OCI-LY3 (cell line): ENCODE measurements around the gene ARHGAP10.

ENCODE experiments used
- H2AFZ ChIP-seq: fragments of 200-600, 300-600 bp; shearing (Covaris generic); 2 replicates; pipeline ENCODE4 v1.6.0; 2014; ENCODE audit warnings: antibody characterized with exemption, low read depth, low read length
- H3K27ac ChIP-seq: fragments of 200-600, 300-600 bp; sonication (generic); 2 replicates; pipeline ENCODE4 v1.5.1; 2014; ENCODE audit warnings: mild to moderate bottlenecking, low read length, moderate library complexity, mixed read lengths
- H3K27me3 ChIP-seq: fragments of 200-600, 300-600 bp; sonication (generic); 2 replicates; pipeline ENCODE4 v1.6.1; 2014; ENCODE audit warnings: low read depth, low read length, mixed read lengths
- H3K36me3 ChIP-seq: fragments of 200-600, 300-600 bp; sonication (generic); replicated peaks from 2 replicates; pipeline ENCODE3; 2014; ENCODE audit warnings: low read depth, low read length, mixed read lengths
- H3K4me1 ChIP-seq: fragments of 300-600, 200-600 bp; sonication (generic); 2 replicates; pipeline ENCODE4 v1.6.1; 2014; ENCODE audit warnings: low read length, mixed read lengths
- H3K4me2 ChIP-seq: fragments of 200-600, 300-600 bp; sonication (generic); 2 replicates; pipeline ENCODE4 v1.6.1; 2014; ENCODE audit warnings: low read length, mixed read lengths
- H3K4me3 ChIP-seq: fragments of 300-600, 200-600 bp; sonication (generic); 2 replicates; pipeline ENCODE4 v1.5.1; 2014; ENCODE audit warnings: antibody characterized with exemption, mild to moderate bottlenecking, low read length, moderate library complexity
- H3K79me2 ChIP-seq: fragments of 300-600, 200-600 bp; shearing (Covaris generic); 2 replicates; pipeline ENCODE4 v1.6.1; 2014; ENCODE audit warnings: mild to moderate bottlenecking, low read length, mixed read lengths
- H3K9ac ChIP-seq: fragments of 300-600, 200-600 bp; shearing (Covaris generic); 2 replicates; pipeline ENCODE4 v1.6.0; 2014; ENCODE audit warnings: mild to moderate bottlenecking, low read length, moderate library complexity
- H3K9me3 ChIP-seq: fragments of 200-600, 300-600 bp; shearing (Covaris generic); 2 replicates; pipeline ENCODE4 v1.6.1; 2014; ENCODE audit warnings: low read length, mixed read lengths; ENCODE audit not compliant: insufficient read depth
- H4K20me1 ChIP-seq: fragments of 200-600, 300-600 bp; sonication (generic); 2 replicates; pipeline ENCODE4 v1.6.1; 2016; ENCODE audit warnings: low read length, mixed read lengths; ENCODE audit not compliant: insufficient read depth
- CTCF ChIP-seq: fragments of 200-600, 300-600 bp; sonication (generic); IDR thresholded peaks from 2 replicates; pipeline ENCODE4 v1.5.1; 2014; ENCODE audit warnings: antibody characterized with exemption, low read length, low read depth
- EZH2phosphoT487 ChIP-seq: fragments of 200-600 bp; shearing (Covaris generic); IDR thresholded peaks from 2 replicates; pipeline ENCODE4 v1.6.1; 2018; ENCODE audit warnings: antibody characterized with exemption, mixed run types, low read depth

Gene ARHGAP10

GRCh38 chr4:148092316-148093014 lies 360.6 kb downstream of the ARHGAP10 start:
- TF ChIP-seq CTCF (no peak), EZH2phosphoT487 (no peak)
- H3K79me2 ChIP-seq: no peaks in the 10 kb centered on the region
- H3K4me3 ChIP-seq: no peak overlapping the region
- H3K27ac ChIP-seq: no peak overlapping the region
- no peaks in the 10 kb centered on the region for H3K27me3 ChIP-seq
- no peaks in the 10 kb centered on the region for H3K36me3 ChIP-seq
- no peak overlapping the region for H2AFZ ChIP-seq
- H3K4me1 ChIP-seq: no peaks in the 10 kb centered on the region
- no peaks in the 10 kb centered on the region for H3K9me3 ChIP-seq
- H3K4me2 ChIP-seq: no peak overlapping the region
- H4K20me1 ChIP-seq: no peaks in the 10 kb centered on the region
- no peak overlapping the region for H3K9ac ChIP-seq

GRCh38 chr4:148093065-148093464 lies 361.2 kb downstream of the ARHGAP10 start:
- Histone ChIP-seq H3K4me3 (no peak overlapping the region), H4K20me1 (no peaks in the 10 kb centered on the region), H3K27me3 (no peaks in the 10 kb centered on the region), H3K4me1 (no peaks in the 10 kb centered on the region), H3K79me2 (no peaks in the 10 kb centered on the region), H3K4me2 (no peak overlapping the region), H3K9me3 (no peaks in the 10 kb centered on the region), H3K9ac (no peak overlapping the region), H2AFZ (no peak overlapping the region), H3K36me3 (no peaks in the 10 kb centered on the region), H3K27ac (no peak overlapping the region)
- TF ChIP-seq EZH2phosphoT487 (no peak), CTCF (no peak)

GRCh38 chr4:148094149-148094548 lies 362.3 kb downstream of the ARHGAP10 start:
- H3K9ac ChIP-seq: no peak overlapping the region
- TF ChIP-seq EZH2phosphoT487: no peak
- no peak for TF ChIP-seq CTCF
- no peaks in the 10 kb centered on the region for H4K20me1 ChIP-seq
- H3K4me3 ChIP-seq: no peak overlapping the region
- no peaks in the 10 kb centered on the region for H3K36me3 ChIP-seq
- H2AFZ ChIP-seq: no peak overlapping the region
- no peaks in the 10 kb centered on the region for H3K27me3 ChIP-seq
- H3K4me2 ChIP-seq: no peak overlapping the region
- H3K9me3 ChIP-seq: no peaks in the 10 kb centered on the region
- H3K4me1 ChIP-seq: no peaks in the 10 kb centered on the region
- H3K79me2 ChIP-seq: no peaks in the 10 kb centered on the region
- H3K27ac ChIP-seq: no peak overlapping the region

- TF ChIP-seq CTCF: no peak
- no peak for TF ChIP-seq EZH2phosphoT487
- H3K9me3 ChIP-seq: no peaks in the 10 kb centered on the region
- no peak overlapping the region for H3K4me3 ChIP-seq
- no peak overlapping the region for H3K4me2 ChIP-seq
- no peak overlapping the region for H3K27ac ChIP-seq
- H3K9ac ChIP-seq: no peak overlapping the region
- no peak overlapping the region for H2AFZ ChIP-seq
- H3K4me1 ChIP-seq: no peaks in the 10 kb centered on the region
- H3K27me3 ChIP-seq: no peaks in the 10 kb centered on the region
- H3K36me3 ChIP-seq: no peaks in the 10 kb centered on the region
- no peaks in the 10 kb centered on the region for H3K79me2 ChIP-seq
- no peaks in the 10 kb centered on the region for H4K20me1 ChIP-seq
Observed at GRCh38 chr4:148095346-148095923, 363.5 kb downstream of the ARHGAP10 start.
